NCI-H1930 (cell line): ENCODE data around the gene PPP1R37.

Experiments
- DNase-seq, 2 experiments: peaks; one replicate each; lab custom pipeline; 2025; lab: John Stamatoyannopoulos, UW

Gene PPP1R37

GRCh38 chr19:45092747-45093678, at the start of gene PPP1R37:
Gene PPP1R37 (plus strand): TSS chr19:45093179. CDS start chr19:45093326, 147 bp downstream.
- DNase-seq: peak; percentile 99

GRCh38 chr19:45045671-45046353, 47.2 kb upstream of the PPP1R37 start:
- DNase-seq: no peak

GRCh38 chr19:45046355-45046754, 46.6 kb upstream of the PPP1R37 start:
- no peak for DNase-seq

GRCh38 chr19:45047188-45047797, 45.7 kb upstream of the PPP1R37 start:
- no peak for DNase-seq

- no peak for DNase-seq
Measured at GRCh38 chr19:45049073-45049736, 43.8 kb upstream of the PPP1R37 start.

GRCh38 chr19:45050036-45050435, 42.9 kb upstream of the PPP1R37 start:
- DNase-seq: no peak

GRCh38 chr19:45051929-45052579, 40.9 kb upstream of the PPP1R37 start:
- DNase-seq: no peak

- no peak for DNase-seq
Measured at GRCh38 chr19:45056831-45057230, 36.1 kb upstream of the PPP1R37 start.

- DNase-seq: no peak
Measured at GRCh38 chr19:45057444-45057843, 35.5 kb upstream of the PPP1R37 start.

GRCh38 chr19:45058622-45059159, 34.3 kb upstream of the PPP1R37 start:
- DNase-seq: no peak

- peak; percentile 37 to 60 for DNase-seq
Measured at GRCh38 chr19:45059258-45059965, 33.6 kb upstream of the PPP1R37 start.

- DNase-seq: no peak
Measured at GRCh38 chr19:45061965-45062364, 31.0 kb upstream of the PPP1R37 start.

GRCh38 chr19:45063851-45064801, 28.9 kb upstream of the PPP1R37 start:
- DNase-seq: no peak

GRCh38 chr19:45066921-45067661, 25.9 kb upstream of the PPP1R37 start:
- DNase-seq: no peak

- no peak for DNase-seq
Measured at GRCh38 chr19:45068041-45068440, 24.9 kb upstream of the PPP1R37 start.

- no peak for DNase-seq
Measured at GRCh38 chr19:45069056-45069455, 23.9 kb upstream of the PPP1R37 start.

- no peak for DNase-seq
Measured at GRCh38 chr19:45070214-45070613, 22.8 kb upstream of the PPP1R37 start.

GRCh38 chr19:45070861-45071544, 22.0 kb upstream of the PPP1R37 start:
- no peak for DNase-seq
